DMS153 (cell line): ENCODE results near the gene HOXA5.

ENCODE experiments used
- DNase-seq: peaks from one replicate; lab custom pipeline; 2025; lab: John Stamatoyannopoulos, UW

Gene HOXA5

DNA sequence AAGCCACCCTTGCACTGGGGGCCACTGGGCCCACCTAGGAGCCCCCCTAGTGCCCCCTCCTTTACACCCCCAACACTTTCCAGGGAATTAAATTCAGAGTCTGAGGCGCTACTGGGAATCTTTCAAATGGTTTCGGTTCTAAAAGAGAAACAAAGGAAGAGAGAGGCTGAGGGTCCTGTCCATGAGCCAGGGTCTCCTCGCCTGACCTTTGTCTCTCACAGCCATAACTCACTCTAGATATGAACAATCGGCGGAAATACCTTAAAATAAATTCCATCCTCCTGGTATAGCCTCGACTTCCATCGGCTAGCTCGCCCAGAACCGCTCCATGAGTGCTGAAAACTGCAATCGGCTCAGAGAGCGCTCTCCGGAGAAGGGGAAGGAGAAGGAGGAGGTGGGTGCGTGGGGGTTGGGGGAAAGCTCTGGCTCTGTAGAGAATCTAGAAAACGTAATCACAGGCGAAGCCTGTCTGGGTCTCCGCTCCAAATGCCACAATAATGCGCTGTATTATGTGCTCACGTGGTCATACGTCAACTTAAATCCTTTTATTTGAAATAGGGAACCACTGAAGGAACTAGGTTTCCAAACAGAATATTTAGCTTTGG is 25.5 kb downstream of the HOXA5 start:
- no peak for DNase-seq

- DNase-seq: no peak
These were observed 26.3 kb downstream of the HOXA5 start for GRCh38 chr7:27116962-27117886.

DNA sequence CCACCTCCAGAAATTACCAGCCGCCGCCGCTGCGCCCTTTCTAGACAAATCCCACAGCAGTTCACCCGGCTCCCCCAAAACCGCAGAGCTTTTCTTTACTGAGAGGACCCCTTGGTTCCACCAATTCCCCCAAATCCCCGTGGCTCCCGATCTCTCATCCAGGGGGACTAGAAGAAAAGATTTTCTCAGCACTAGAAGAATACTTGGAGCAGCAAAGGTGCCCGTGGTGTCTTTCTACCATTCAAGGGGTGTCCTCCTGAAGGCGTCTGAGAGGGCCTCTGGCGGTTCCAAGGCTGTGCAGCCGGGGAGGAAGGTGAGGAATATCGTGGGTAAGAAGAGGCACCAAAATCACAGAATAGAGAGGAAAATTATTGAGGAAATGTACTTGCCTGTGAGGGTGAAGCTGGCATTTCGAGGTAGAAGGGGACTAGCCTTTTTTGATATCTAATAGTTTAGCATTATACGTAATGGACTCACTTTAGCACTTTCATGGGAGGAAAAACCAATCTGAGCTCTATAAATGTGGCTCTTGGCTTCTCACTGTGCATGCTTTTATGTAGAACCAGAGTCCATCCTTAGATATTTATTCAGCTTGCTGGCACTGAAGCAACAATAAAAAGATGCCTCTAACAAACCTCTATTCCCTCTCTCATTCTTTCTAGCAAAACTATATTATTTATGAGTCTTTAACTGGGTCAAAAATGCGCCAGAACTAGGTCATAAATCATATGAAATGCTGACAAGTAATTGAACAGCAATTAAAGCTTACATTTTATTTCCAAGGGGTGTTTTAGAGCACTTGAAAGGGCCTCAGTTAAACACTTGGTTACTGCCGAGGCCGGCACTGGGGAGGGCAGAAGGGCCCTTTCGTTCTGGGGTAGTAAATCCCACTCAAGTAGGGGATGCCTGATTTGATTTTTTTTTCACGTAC is 27.2 kb downstream of the HOXA5 start:
- DNase-seq: no peak

DNA sequence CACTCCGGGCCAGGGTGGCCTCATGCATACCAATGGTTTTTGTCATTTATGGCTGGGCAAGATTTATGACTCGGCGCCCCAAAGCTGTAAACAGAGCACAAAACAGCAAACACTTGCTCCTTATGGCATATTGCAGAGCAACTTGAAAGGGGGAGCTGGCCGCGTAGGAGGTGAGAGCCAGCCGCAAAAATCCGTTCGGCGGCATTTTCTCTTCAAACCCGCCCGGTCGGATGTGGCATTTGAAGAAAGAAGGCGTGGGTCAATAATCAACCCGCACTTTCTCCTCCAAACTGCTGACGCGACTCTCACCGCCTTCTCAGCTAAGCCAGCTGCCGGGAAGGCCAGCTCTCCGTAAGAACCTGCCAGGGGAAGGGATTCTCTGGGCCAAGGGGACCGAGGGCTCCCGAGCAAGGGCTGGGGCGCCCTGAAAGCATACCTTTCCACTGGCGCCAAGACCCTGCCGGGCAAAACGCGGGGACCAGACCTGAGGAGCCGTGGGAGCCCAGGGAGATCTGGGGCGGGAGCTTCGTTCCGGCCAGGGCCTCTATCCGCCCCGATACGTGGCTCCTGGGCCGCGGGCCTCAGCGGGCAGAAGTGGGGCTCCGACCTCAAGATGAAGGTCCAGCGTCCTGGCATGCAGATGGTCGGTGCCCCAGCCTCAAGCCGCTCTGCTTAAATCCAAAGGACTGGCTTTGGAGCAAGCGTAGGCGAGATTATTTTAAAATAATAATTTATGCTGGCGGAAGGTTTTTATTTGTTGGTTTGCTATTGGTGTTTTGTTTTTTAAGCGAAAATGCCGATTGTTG is 28.1 kb downstream of the HOXA5 start:
- no peak for DNase-seq

DNA sequence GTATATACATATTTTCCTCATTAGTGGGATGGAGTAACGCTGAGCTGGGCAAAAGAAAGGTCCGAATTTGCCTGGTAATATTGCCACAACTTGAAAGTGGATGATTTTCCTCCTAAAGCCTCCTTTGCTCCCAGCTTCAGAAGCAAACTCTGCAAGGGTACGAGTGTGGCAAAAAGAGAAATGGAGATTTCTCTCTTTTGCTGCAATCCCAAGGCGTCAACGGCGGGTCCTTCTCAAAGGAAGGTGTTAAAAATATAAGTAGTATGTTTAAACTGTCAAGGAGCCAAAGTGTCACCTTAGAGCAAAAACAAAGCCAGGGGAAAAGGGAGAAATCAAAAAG is 28.6 kb downstream of the HOXA5 start:
- DNase-seq: no peak

DNA sequence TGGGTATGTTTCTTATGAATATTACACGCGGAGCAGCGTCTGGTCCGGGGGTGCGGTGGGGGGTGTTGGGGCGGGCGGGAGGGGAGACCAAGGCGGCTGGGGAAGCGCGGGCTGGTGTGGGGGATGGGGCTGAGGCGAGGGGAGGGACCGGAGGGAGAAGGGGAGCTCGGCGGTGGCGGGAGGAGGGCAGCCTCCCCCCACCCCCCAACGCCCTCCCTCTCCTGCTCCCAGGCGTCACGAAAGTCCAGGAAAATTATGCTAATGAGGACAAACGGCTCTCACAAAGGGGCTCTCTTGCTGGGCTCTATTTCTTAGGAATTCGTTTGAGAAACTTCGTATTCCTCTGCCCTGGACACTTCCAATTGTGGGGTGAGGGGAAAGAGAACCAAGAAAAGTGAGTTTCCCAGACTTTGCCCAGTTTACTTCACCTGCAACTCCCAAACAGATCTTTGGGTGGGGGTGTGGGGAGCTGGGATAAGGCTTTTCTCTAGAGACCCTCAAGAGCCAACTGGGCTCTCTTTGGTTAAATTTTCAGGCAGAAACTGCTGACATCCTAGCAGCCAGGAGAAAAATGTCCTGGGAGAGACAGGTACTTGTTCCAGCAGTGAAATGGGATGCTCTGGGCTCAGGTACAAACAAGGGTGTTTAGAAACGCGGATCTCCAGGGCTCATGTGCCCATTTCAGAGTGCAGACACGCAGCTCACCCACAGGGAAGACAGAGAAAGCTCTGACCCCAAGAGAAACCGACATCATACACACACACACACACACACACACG is 29.3 kb downstream of the HOXA5 start:
- no peak for DNase-seq

- DNase-seq: no peak
These were observed 30.2 kb downstream of the HOXA5 start for GRCh38 chr7:27112955-27113949.

DNA sequence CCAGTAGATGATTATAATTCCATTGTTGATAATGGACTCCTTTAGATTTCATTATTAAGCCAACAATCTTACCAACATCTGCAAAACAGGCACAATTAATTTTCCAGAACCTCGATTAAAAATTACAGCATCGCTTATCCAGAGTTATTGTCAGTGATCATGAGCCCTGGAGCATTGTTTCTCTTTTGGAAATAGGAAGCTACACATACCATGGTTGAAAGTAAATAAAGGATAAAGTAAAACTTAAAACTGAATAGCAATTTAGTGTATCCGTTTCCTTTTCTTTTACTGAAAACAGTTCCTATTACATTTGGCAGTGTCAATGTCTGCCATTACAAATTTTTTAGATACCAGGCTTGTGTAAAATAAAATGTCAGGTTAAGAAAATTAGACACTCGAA is 31.1 kb downstream of the HOXA5 start:
- no peak for DNase-seq

DNA sequence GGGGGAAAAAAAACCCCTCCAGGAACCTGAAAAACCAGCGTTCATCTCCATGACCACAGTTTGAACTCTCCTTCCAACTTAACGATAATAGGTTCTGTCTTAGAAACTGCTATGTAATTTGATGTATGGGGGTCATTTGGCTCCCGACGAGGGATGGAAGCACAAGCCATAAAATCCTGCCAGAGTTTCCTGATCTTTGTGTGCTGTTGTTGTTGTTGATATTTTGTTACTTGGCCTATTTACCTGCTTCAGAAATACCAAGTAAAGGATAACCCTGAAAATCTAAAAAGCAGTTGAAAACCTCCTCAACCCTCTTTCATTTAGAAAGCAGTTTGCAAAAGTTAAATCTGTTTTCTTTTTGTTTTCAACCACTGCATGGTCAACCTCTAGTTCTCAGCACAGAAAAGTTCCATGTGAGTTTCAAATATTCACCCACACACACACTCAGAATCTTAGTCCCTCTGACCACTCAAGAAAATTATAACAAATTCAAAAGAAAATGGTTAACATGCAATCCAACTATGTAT is 31.7 kb downstream of the HOXA5 start:
- DNase-seq: no peak

- no peak for DNase-seq
These were observed 32.3 kb downstream of the HOXA5 start for GRCh38 chr7:27111042-27111750.

GRCh38 chr7:27110186-27111031 is 33.1 kb downstream of the HOXA5 start:
- DNase-seq: no peak

- no peak for DNase-seq
These were observed 33.9 kb downstream of the HOXA5 start for GRCh38 chr7:27109466-27110185.

DNA sequence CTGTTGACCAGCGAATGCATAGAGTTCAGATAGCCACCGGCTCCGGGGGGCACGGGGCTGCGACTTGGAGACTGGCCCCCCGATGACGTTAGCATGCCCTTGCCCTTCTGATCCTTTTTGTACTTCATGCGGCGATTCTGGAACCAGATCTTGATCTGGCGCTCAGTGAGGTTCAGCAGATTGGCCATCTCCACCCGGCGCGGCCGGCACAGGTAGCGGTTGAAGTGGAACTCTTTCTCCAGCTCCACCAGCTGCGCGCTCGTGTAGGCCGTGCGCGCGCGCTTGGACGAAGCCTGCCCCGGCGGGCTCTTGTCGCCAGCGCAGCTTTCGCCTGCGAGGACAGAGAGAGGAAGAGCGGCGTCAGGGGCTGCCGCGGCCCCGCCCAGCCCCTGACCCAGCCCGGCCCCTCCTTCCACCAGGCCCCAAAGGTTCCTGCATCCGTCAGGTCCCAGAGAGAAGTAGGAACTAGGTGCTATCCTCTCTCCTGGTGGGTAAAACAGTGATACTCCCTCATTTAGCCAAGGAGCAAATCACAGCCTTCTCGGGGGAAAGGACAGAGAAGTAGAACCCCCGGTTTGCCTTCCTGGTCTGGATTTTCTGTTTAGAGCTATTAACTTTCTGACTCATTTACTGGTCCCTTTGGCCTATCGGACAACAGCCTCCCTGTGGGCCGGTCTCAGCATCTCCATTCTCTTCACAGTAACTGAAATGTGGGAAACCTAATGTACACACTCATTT is 34.9 kb downstream of the HOXA5 start:
- DNase-seq: no peak

- DNase-seq: no peak
These were observed 35.8 kb downstream of the HOXA5 start for GRCh38 chr7:27107391-27108381.

- no peak for DNase-seq
These were observed 36.6 kb downstream of the HOXA5 start for GRCh38 chr7:27106901-27107240.
